GM10266 (cell line): ENCODE measurements around the gene CFAP20DC.
"Not testable (repeated sequence)": the region's sequence is repeated elsewhere in the genome, so short reads cannot be mapped to it uniquely, and the experiment has no call there.

Experiments
- DNase-seq: peaks from one replicate; pipeline ENCODE4 v3.0.0; 2012; ENCODE audit errors: extremely low spot score
- CTCF ChIP-seq: IDR thresholded peaks from 2 replicates; pipeline ENCODE4 v1.5.1; 2012; ENCODE audit warnings: mild to moderate bottlenecking, low read depth; ENCODE audit not compliant: control insufficient read depth, insufficient read depth; ENCODE audit errors: missing control alignments

CFAP20DC gene

GRCh38 chr3:58837141-58837843 lies 212.5 kb downstream of the CFAP20DC start:
- DNase-seq = no peak
- TF ChIP-seq CTCF = no peak

- no peak for DNase-seq
- no peak for TF ChIP-seq CTCF
These were observed 214.7 kb downstream of the CFAP20DC start for GRCh38 chr3:58835086-58835485.

GRCh38 chr3:58833491-58833890 lies 216.3 kb downstream of the CFAP20DC start:
- no peak for TF ChIP-seq CTCF
- DNase-seq = no peak

GRCh38 chr3:58829321-58830000 lies 220.4 kb downstream of the CFAP20DC start:
- DNase-seq = no peak
- no peak for TF ChIP-seq CTCF

- no peak for DNase-seq
- TF ChIP-seq CTCF = no peak
These were observed 225.0 kb downstream of the CFAP20DC start for GRCh38 chr3:58824777-58825176.

GRCh38 chr3:58824285-58824684 lies 225.5 kb downstream of the CFAP20DC start:
- peak; percentile 48 for TF ChIP-seq CTCF
- peak; percentile 23 for DNase-seq

- not testable (repeated sequence) for DNase-seq
These were observed 243.1 kb downstream of the CFAP20DC start for GRCh38 chr3:58806551-58807244.
